Brain microvascular endothelial cell (primary cell): Measurements from ENCODE around the gene C19orf53.

Experiments
- DNase-seq: peaks from one replicate; pipeline ENCODE4 v3.0.0-alpha.2; 2020
- H3K27ac ChIP-seq: fragments of 250-450 bp; sonication (Bioruptor Pico); 2 replicates; pipeline ENCODE4 v1.5.1; 2020; ENCODE audit warnings: mild to moderate bottlenecking, moderate library complexity
- H3K27me3 ChIP-seq: fragments of 250-450 bp; sonication (Bioruptor Pico); replicated peaks from 2 replicates; pipeline ENCODE4 v1.5.1; 2020; ENCODE audit warnings: mild to moderate bottlenecking
- H3K36me3 ChIP-seq: fragments of 250-450 bp; sonication (Bioruptor Pico); replicated peaks from 2 replicates; pipeline ENCODE4 v1.5.1; 2020; ENCODE audit warnings: mild to moderate bottlenecking
- H3K4me3 ChIP-seq: 2 replicates; pipeline ENCODE4 v1.5.1; 2011; ENCODE audit warnings: low read depth, mild to moderate bottlenecking, control low read depth, low read length, moderate library complexity
- CTCF ChIP-seq: IDR thresholded peaks from 2 replicates; pipeline ENCODE4 v1.5.1; 2011; ENCODE audit warnings: low read depth, mild to moderate bottlenecking, moderate library complexity, low read length, control low read depth, inconsistent platforms; ENCODE audit errors: missing control alignments
- in situ Hi-C: cut with HindIII; loops from 2 replicates; pipeline ENCODE4 v1.10.0; 2017; ENCODE audit warnings: low sequenced_read_pairs, low pct_ligation_motif_present

Gene C19orf53

GRCh38 chr19:13764821-13765394, 9.3 kb upstream of the C19orf53 start:
- no peak for TF ChIP-seq CTCF
- DNase-seq, result no peak
- in situ Hi-C loops, result no loop called here
- peak overlapping the region; percentile 80 for H3K4me3 ChIP-seq
- H3K27ac ChIP-seq, result no peak overlapping the region
- no peaks in the 10 kb centered on the region for H3K27me3 ChIP-seq
- peaks cover 29% of the 10 kb centered on the region for H3K36me3 ChIP-seq

GRCh38 chr19:13765395-13766094, 8.7 kb upstream of the C19orf53 start:
- Histone ChIP-seq H3K4me3 (peak overlapping the region; percentile 80), H3K27ac (no peak overlapping the region), H3K27me3 (no peaks in the 10 kb centered on the region), H3K36me3 (peaks cover 24% of the 10 kb centered on the region)
- in situ Hi-C loops, result no loop called here
- no peak for TF ChIP-seq CTCF
- no peak for DNase-seq

- no peak for DNase-seq
- TF ChIP-seq CTCF, result no peak
- in situ Hi-C loops, result no loop called here
- H3K4me3 ChIP-seq, result no peak overlapping the region
- H3K36me3 ChIP-seq, result peaks cover 21% of the 10 kb centered on the region
- no peaks in the 10 kb centered on the region for H3K27me3 ChIP-seq
- H3K27ac ChIP-seq, result no peak overlapping the region
These were observed 8.2 kb upstream of the C19orf53 start for GRCh38 chr19:13766095-13766481.

- no peak for DNase-seq
- H3K27ac ChIP-seq, result no peak overlapping the region
- H3K36me3 ChIP-seq, result peaks cover 15% of the 10 kb centered on the region
- in situ Hi-C loops, result no loop called here
- H3K4me3 ChIP-seq, result no peak overlapping the region
- no peak for TF ChIP-seq CTCF
- H3K27me3 ChIP-seq, result no peaks in the 10 kb centered on the region
These were observed 5.7 kb upstream of the C19orf53 start for GRCh38 chr19:13768510-13768909.

- no peak for DNase-seq
- peaks cover 14% of the 10 kb centered on the region for H3K36me3 ChIP-seq
- in situ Hi-C loops, result no loop called here
These were observed 4.1 kb upstream of the C19orf53 start for GRCh38 chr19:13770013-13770635.

More at GRCh38 chr19:13770013-13770635, 4.1 kb upstream of the C19orf53 start:
- H3K27ac ChIP-seq, result no peak overlapping the region
- no peak for TF ChIP-seq CTCF
- no peak overlapping the region for H3K4me3 ChIP-seq
- H3K27me3 ChIP-seq, result no peaks in the 10 kb centered on the region
